Keratinocyte (primary cell): ENCODE measurements around the gene SYF2. TPM values are rescaled to one million over a fixed set of nuclear protein-coding genes. Genes with fewer than 3 reads are reported as not detected.

Experiments used
- DNase-seq: peaks from one replicate; pipeline ENCODE4 v3.0.0-alpha.2; 2011; ENCODE audit warnings: low read depth, missing footprints, low spot score
- FAIRE-seq: peaks from 2 replicates; lab custom pipeline; 2011; peaks lifted over from hg19 to GRCh38; lab: Jason Lieb, UNC
- H2AFZ ChIP-seq: 2 replicates; pipeline ENCODE4 v1.6.0; 2012; ENCODE audit warnings: low read length, control low read depth, inconsistent platforms; ENCODE audit not compliant: control insufficient read depth
- H3K27ac ChIP-seq: 2 replicates; pipeline ENCODE4 v1.5.1; 2011; ENCODE audit warnings: low read length; ENCODE audit not compliant: control insufficient read depth, insufficient read depth
- H3K27me3 ChIP-seq: 3 replicates; pipeline ENCODE4 v1.6.0; 2011; ENCODE audit warnings: low read length; ENCODE audit not compliant: control insufficient read depth, insufficient read depth; ENCODE audit errors: extremely low read depth
- H3K36me3 ChIP-seq, 2 experiments: 2 replicates in 1 of 2; 3 replicates in 1 of 2; pipeline ENCODE4 v1.5.1; 2011; ENCODE audit warnings: low read length in 2 of 2, mild to moderate bottlenecking in 1 of 2; ENCODE audit not compliant: control insufficient read depth in 2 of 2, insufficient read depth in 2 of 2; ENCODE audit errors: extremely low read depth in 1 of 2
- H3K4me1 ChIP-seq: 3 replicates; pipeline ENCODE4 v1.5.1; 2011; ENCODE audit warnings: low read length; ENCODE audit not compliant: control insufficient read depth, insufficient read depth; ENCODE audit errors: extremely low read depth
- H3K4me2 ChIP-seq: 3 replicates; pipeline ENCODE4 v1.6.0; 2011; ENCODE audit warnings: low read depth, low read length; ENCODE audit not compliant: control insufficient read depth, insufficient read depth; ENCODE audit errors: extremely low read depth
- H3K4me3 ChIP-seq, 3 experiments: fragments of 200-600 bp in 1 of 3; sonication (generic) in 1 of 3; 2 replicates in 2 of 3; 3 replicates in 1 of 3; pipeline ENCODE4 v1.5.1; 2011 to 2016; ENCODE audit warnings: low read length in 3 of 3, mild to moderate bottlenecking in 3 of 3, control low read depth in 2 of 3, inconsistent platforms in 1 of 3, low read depth in 1 of 3, mixed read lengths in 1 of 3, mixed run types in 1 of 3, moderate library complexity in 1 of 3; ENCODE audit not compliant: control insufficient read depth in 2 of 3, insufficient read depth in 2 of 3; ENCODE audit errors: extremely low read depth in 1 of 3
- H3K79me2 ChIP-seq: 2 replicates; pipeline ENCODE4 v1.6.0; 2012; ENCODE audit warnings: low read length; ENCODE audit not compliant: control insufficient read depth, insufficient read depth
- H3K9ac ChIP-seq: 3 replicates; pipeline ENCODE4 v1.6.0; 2011; ENCODE audit warnings: low read length; ENCODE audit not compliant: control insufficient read depth, insufficient read depth; ENCODE audit errors: extremely low read depth
- H3K9me1 ChIP-seq: 3 replicates; pipeline ENCODE4 v1.6.0; 2011; ENCODE audit warnings: low read length; ENCODE audit not compliant: control insufficient read depth, insufficient read depth; ENCODE audit errors: extremely low read depth
- H3K9me3 ChIP-seq: 2 replicates; pipeline ENCODE4 v1.5.1; 2012; ENCODE audit warnings: low read depth, low read length; ENCODE audit not compliant: control insufficient read depth
- H4K20me1 ChIP-seq: 3 replicates; pipeline ENCODE4 v1.6.0; 2011; ENCODE audit warnings: low read length; ENCODE audit not compliant: control insufficient read depth, insufficient read depth; ENCODE audit errors: extremely low read depth
- EZH2 ChIP-seq: IDR thresholded peaks from one replicate; pipeline ENCODE4 v1.6.1; 2012; ENCODE audit warnings: inconsistent platforms, mild to moderate bottlenecking, low read length, moderate library complexity
- dilution Hi-C: fragments of 300-500 bp; cut with MboI; formaldehyde crosslinking; loops from one replicate; pipeline ENCODE4 v1.7.0; 2020; ENCODE audit warnings: low sequenced_read_pairs; ENCODE audit not compliant: extremely low pct_ligation_motif_present
- polyA plus RNA-seq, 5 experiments: library from polyadenylated mRNA; depleted of rRNA in 3 of 5; stranded (reverse) in 3 of 5; stranded (forward) in 1 of 5; unstranded in 1 of 5; fragments of >200 nt; gene quantifications; 1 replicate in 1 of 5; 2 replicates in 3 of 5; 3 replicates in 1 of 5; pipeline versions ENCODE4 v1.2.1 to v1.2.3, GENCODE V29; 2011 to 2012; ENCODE audit warnings: missing spikeins in 2 of 5, low read depth in 1 of 5, low replicate concordance in 1 of 5
- TF ChIP-seq, protein P1 (sequence below), 3 experiments: IDR thresholded peaks in 1 of 3; conservative IDR thresholded peaks in 1 of 3; optimal IDR thresholded peaks in 1 of 3; 2 replicates in 2 of 3; 3 replicates in 1 of 3; pipeline versions ENCODE3 to v1.5.1; 2011; ENCODE audit warnings: low read length in 3 of 3, mild to moderate bottlenecking in 3 of 3, moderate library complexity in 2 of 3, control low read depth in 1 of 3, inconsistent platforms in 1 of 3; ENCODE audit not compliant: insufficient read depth in 2 of 3; ENCODE audit errors: extremely low read depth in 1 of 3

Gene SYF2
- polyA plus RNA-seq, 1 donor (not counting 4 experiments of a cell fraction or from before 2014, with no cell fraction given) = 31.8 TPM

DNA sequence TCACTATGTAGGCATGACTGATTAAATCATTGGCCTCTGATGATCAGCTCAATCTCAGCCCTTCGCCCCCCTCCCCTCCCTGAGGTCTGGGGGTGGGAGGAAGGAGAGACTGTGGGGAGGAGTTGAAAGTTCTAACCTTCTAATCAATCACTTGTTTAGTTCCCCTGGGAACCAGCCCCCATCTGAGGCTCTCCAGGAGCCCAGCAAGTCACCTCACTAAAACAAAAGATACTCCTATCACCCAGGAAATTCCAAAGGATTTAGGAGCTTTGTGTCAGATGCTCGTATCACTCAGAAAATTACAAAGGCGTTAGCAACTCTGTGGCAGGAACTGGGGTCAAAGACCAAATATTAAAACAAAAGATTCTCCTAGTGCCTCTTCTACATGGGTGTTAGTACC is 21.6 kb downstream of the SYF2 start:
- Histone ChIP-seq H3K36me3 (no peaks in the 10 kb centered on the region), H3K4me1 (no peaks in the 10 kb centered on the region), H3K9me1 (no peaks in the 10 kb centered on the region), H3K9me3 (no peaks in the 10 kb centered on the region), H2AFZ (no peak overlapping the region), H4K20me1 (no peaks in the 10 kb centered on the region), H3K9ac (no peak overlapping the region), H3K79me2 (no peaks in the 10 kb centered on the region), H3K4me2 (no peak overlapping the region), H3K27me3 (no peaks in the 10 kb centered on the region), H3K27ac (no peak overlapping the region), H3K4me3 (no peak overlapping the region)
- dilution Hi-C loops = loop anchor here (25.0 kb wide), 1 partner anchor 273 kb away; the partner anchor contains the start of gene RUNX3
- TF ChIP-seq, protein P1, sequence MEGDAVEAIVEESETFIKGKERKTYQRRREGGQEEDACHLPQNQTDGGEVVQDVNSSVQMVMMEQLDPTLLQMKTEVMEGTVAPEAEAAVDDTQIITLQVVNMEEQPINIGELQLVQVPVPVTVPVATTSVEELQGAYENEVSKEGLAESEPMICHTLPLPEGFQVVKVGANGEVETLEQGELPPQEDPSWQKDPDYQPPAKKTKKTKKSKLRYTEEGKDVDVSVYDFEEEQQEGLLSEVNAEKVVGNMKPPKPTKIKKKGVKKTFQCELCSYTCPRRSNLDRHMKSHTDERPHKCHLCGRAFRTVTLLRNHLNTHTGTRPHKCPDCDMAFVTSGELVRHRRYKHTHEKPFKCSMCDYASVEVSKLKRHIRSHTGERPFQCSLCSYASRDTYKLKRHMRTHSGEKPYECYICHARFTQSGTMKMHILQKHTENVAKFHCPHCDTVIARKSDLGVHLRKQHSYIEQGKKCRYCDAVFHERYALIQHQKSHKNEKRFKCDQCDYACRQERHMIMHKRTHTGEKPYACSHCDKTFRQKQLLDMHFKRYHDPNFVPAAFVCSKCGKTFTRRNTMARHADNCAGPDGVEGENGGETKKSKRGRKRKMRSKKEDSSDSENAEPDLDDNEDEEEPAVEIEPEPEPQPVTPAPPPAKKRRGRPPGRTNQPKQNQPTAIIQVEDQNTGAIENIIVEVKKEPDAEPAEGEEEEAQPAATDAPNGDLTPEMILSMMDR (optimal IDR thresholded peaks at IDR 0.05 in 1 of 3, IDR thresholded peaks at IDR 0.05 in 1 of 3, conservative IDR thresholded peaks at IDR 0.05 in 1 of 3; ENCODE audit: extremely low read depth in 1 of 3, insufficient read depth in 2 of 3, low read length in 3 of 3) = no peak
- no peak for TF ChIP-seq EZH2
- no peak for FAIRE-seq
- no peak for DNase-seq

DNA sequence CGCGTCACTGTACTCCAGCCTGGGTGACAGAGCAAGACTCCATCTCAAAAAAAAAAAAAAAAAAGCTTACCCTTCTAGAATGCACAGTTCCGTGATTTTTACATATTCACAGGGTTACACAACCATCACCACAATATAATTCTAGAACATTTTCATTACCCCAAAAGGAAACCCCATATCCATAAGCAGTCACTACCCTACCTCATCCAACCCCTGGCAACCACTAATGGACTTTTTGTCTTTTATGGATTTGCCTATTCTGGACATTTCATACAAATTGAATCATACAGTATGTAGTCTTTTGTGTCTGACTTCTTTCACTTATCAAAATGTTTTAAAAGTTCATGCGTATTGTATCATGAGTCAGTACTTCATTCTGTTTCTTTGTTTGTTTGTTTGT is 22.8 kb downstream of the SYF2 start:
- FAIRE-seq (no peak), DNase-seq (no peak)
- Histone ChIP-seq H3K27me3 (no peaks in the 10 kb centered on the region), H3K27ac (no peak overlapping the region), H3K9ac (no peak overlapping the region), H3K4me3 (no peak overlapping the region), H2AFZ (no peak overlapping the region), H3K79me2 (no peaks in the 10 kb centered on the region), H3K36me3 (no peaks in the 10 kb centered on the region), H3K9me3 (no peaks in the 10 kb centered on the region), H3K4me2 (no peak overlapping the region), H3K4me1 (no peaks in the 10 kb centered on the region), H4K20me1 (no peaks in the 10 kb centered on the region), H3K9me1 (no peaks in the 10 kb centered on the region)
- dilution Hi-C loops = loop anchor here (25.0 kb wide), 1 partner anchor 272 kb away; the partner anchor contains the start of gene RUNX3
- no peak for TF ChIP-seq EZH2
- TF ChIP-seq, protein P1 (optimal IDR thresholded peaks at IDR 0.05 in 1 of 3, IDR thresholded peaks at IDR 0.05 in 1 of 3, conservative IDR thresholded peaks at IDR 0.05 in 1 of 3; ENCODE audit: extremely low read depth in 1 of 3, insufficient read depth in 2 of 3, low read length in 3 of 3) = no peak
